Astrocyte of the spinal cord (primary cell): Measurements from ENCODE around the gene C19orf25.
"Not testable (repeated sequence)": the region's sequence is repeated elsewhere in the genome, so short reads cannot be mapped to it uniquely, and the experiment has no call there.

Source experiments
- DNase-seq: peaks from one replicate; pipeline ENCODE4 v3.0.0; 2011; ENCODE audit warnings: low read depth, low spot score
- H3K4me3 ChIP-seq: 2 replicates; pipeline ENCODE4 v1.5.1; 2011; ENCODE audit warnings: low read depth, mild to moderate bottlenecking, low read length, moderate library complexity
- CTCF ChIP-seq: IDR thresholded peaks from 2 replicates; pipeline ENCODE4 v1.5.1; 2012; ENCODE audit warnings: low read depth, mild to moderate bottlenecking, low read length, inconsistent platforms
- in situ Hi-C: cut with HindIII; loops from 2 replicates; pipeline ENCODE4 v1.10.0; 2017; ENCODE audit warnings: low sequenced_read_pairs

The C19orf25 gene

GRCh38 chr19:1503089-1503924 is 24.3 kb upstream of the C19orf25 start:
- H3K4me3 ChIP-seq: no peak overlapping the region
- no peak for DNase-seq
- in situ Hi-C loops: no loop called here
- peak; percentile 73 for TF ChIP-seq CTCF

GRCh38 chr19:1502433-1503088 is 23.5 kb upstream of the C19orf25 start:
- no peak overlapping the region for H3K4me3 ChIP-seq
- in situ Hi-C loops: no loop called here

GRCh38 chr19:1501200-1501595 is 22.2 kb upstream of the C19orf25 start:
- in situ Hi-C loops: no loop called here
- no peak for TF ChIP-seq CTCF
- H3K4me3 ChIP-seq: no peak overlapping the region
- DNase-seq: no peak

More at GRCh38 chr19:1502433-1503088, 23.5 kb upstream of the C19orf25 start:
- no peak for TF ChIP-seq CTCF
- DNase-seq: no peak

GRCh38 chr19:1499231-1499630 is 20.2 kb upstream of the C19orf25 start:
- in situ Hi-C loops, DNase-seq, H3K4me3 ChIP-seq: not testable (repeated sequence)

- no peak for DNase-seq
- in situ Hi-C loops: no loop called here
- no peak for TF ChIP-seq CTCF
- H3K4me3 ChIP-seq: no peak overlapping the region
Observed at GRCh38 chr19:1497578-1498235, 18.7 kb upstream of the C19orf25 start.

- no peak for DNase-seq
- TF ChIP-seq CTCF: no peak
- in situ Hi-C loops: no loop called here
- H3K4me3 ChIP-seq: no peak overlapping the region
Observed at GRCh38 chr19:1496714-1497577, 17.9 kb upstream of the C19orf25 start.
